DOHH2 (cell line): ENCODE results near the gene DDI2.

Source experiments
- H3F3A ChIP-seq: fragments of 200-600 bp; sonication (generic), shearing (Covaris generic); 2 replicates; pipeline ENCODE4 v1.6.0; 2016; ENCODE audit warnings: antibody characterized with exemption, mild to moderate bottlenecking; ENCODE audit not compliant: control insufficient read depth, insufficient read depth
- H3K27ac ChIP-seq: fragments of 200-600 bp; sonication (generic); 2 replicates; pipeline ENCODE4 v1.5.1; 2014; ENCODE audit warnings: low read depth, mild to moderate bottlenecking, low read length, moderate library complexity
- H3K27me3 ChIP-seq: fragments of 200-600 bp; sonication (generic); 2 replicates; pipeline ENCODE4 v1.6.1; 2014; ENCODE audit warnings: mild to moderate bottlenecking, low read length, mixed read lengths; ENCODE audit not compliant: control insufficient read depth
- H3K36me3 ChIP-seq: fragments of 200-600 bp; sonication (generic); 2 replicates; pipeline ENCODE4 v1.6.1; 2014; ENCODE audit warnings: mild to moderate bottlenecking, low read length, moderate library complexity, mixed read lengths; ENCODE audit not compliant: control insufficient read depth
- H3K4me1 ChIP-seq: fragments of 200-600 bp; sonication (generic); 2 replicates; pipeline ENCODE4 v1.6.1; 2014; ENCODE audit warnings: mild to moderate bottlenecking, low read length, mixed read lengths; ENCODE audit not compliant: control insufficient read depth
- H3K4me2 ChIP-seq: fragments of 200-600 bp; sonication (generic); 2 replicates; pipeline ENCODE4 v1.6.0; 2014; ENCODE audit warnings: mild to moderate bottlenecking, low read length, moderate library complexity
- H3K4me3 ChIP-seq: fragments of 200-600 bp; sonication (generic); 2 replicates; pipeline ENCODE4 v1.5.1; 2014; ENCODE audit warnings: mild to moderate bottlenecking, low read length, mixed read lengths
- H3K79me2 ChIP-seq: fragments of 200-600 bp; sonication (generic); 2 replicates; pipeline ENCODE4 v1.6.1; 2014; ENCODE audit warnings: mild to moderate bottlenecking, low read length, mixed read lengths; ENCODE audit not compliant: control insufficient read depth
- H3K9me2 ChIP-seq: fragments of 200-600 bp; sonication (generic); replicated peaks from 2 replicates; pipeline ENCODE4 v1.6.1; 2014; ENCODE audit warnings: mild to moderate bottlenecking, low read length, mixed read lengths; ENCODE audit not compliant: control insufficient read depth
- H3K9me3 ChIP-seq: fragments of 200-600 bp; sonication (generic); 2 replicates; pipeline ENCODE4 v1.6.1; 2014; ENCODE audit warnings: antibody characterized with exemption, low read length, mixed read lengths; ENCODE audit not compliant: control insufficient read depth, insufficient read depth
- H4K20me1 ChIP-seq: fragments of 200-600 bp; sonication (generic); 2 replicates; pipeline ENCODE4 v1.6.0; 2014; ENCODE audit warnings: low read depth, mild to moderate bottlenecking, antibody characterized with exemption, low read length, moderate library complexity; ENCODE audit not compliant: control insufficient read depth, insufficient read depth
- EZH2phosphoT487 ChIP-seq: fragments of 200-600 bp; sonication (generic); IDR thresholded peaks from 2 replicates; pipeline ENCODE4 v1.6.1; 2017; ENCODE audit warnings: borderline replicate concordance, mild to moderate bottlenecking, antibody characterized with exemption, low read length, moderate library complexity, mixed read lengths
- TF ChIP-seq, protein P1 (sequence below): fragments of 200-600 bp; sonication (generic); IDR thresholded peaks from one replicate; pipeline ENCODE4 v1.5.1; 2014; ENCODE audit warnings: antibody characterized with exemption, mild to moderate bottlenecking, low read depth, low read length; ENCODE audit not compliant: poor library complexity, severe bottlenecking

The DDI2 gene

DNA sequence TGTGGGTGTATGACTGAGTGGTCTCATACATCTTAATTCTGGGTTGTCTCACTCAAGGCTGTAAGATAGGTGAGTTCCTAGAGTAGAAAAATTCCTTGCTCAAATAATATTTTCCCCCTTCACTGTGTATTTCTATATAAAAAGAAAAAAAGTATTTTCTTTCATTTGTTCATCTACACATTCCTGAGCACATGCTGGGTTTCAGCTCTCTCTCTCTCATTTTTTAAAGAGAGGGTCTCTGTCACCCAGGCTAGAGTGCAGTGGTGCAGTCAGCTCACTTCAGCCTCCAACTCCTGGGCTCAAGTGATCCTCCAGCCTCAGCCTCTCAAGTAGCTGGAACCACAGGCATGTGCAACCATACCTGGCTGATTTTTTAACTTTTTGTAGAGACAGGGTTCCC, 22.0 kb downstream of the DDI2 start:
- peaks cover 7% of the 10 kb centered on the region; the same call in 1 of the 2 replicates for H3K79me2 ChIP-seq
- no peak overlapping the region for H3K27ac ChIP-seq
- H3K9me2 ChIP-seq, result no peaks in the 10 kb centered on the region
- peaks cover 91% of the 10 kb centered on the region for H3K36me3 ChIP-seq
- no peaks in the 10 kb centered on the region for H3K27me3 ChIP-seq
- no peaks in the 10 kb centered on the region for H3K9me3 ChIP-seq
- 0 out of 2 replicates have a peak, but pooled peaks cover 3% of the 10 kb centered on the region for H3F3A ChIP-seq
- H3K4me2 ChIP-seq, result no peak overlapping the region
- no peak for TF ChIP-seq EZH2phosphoT487
- TF ChIP-seq, protein P1, sequence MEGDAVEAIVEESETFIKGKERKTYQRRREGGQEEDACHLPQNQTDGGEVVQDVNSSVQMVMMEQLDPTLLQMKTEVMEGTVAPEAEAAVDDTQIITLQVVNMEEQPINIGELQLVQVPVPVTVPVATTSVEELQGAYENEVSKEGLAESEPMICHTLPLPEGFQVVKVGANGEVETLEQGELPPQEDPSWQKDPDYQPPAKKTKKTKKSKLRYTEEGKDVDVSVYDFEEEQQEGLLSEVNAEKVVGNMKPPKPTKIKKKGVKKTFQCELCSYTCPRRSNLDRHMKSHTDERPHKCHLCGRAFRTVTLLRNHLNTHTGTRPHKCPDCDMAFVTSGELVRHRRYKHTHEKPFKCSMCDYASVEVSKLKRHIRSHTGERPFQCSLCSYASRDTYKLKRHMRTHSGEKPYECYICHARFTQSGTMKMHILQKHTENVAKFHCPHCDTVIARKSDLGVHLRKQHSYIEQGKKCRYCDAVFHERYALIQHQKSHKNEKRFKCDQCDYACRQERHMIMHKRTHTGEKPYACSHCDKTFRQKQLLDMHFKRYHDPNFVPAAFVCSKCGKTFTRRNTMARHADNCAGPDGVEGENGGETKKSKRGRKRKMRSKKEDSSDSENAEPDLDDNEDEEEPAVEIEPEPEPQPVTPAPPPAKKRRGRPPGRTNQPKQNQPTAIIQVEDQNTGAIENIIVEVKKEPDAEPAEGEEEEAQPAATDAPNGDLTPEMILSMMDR, result no peak
- no peaks in the 10 kb centered on the region for H3K4me1 ChIP-seq
- no peak overlapping the region for H3K4me3 ChIP-seq
- H4K20me1 ChIP-seq, result no peaks in the 10 kb centered on the region

DNA sequence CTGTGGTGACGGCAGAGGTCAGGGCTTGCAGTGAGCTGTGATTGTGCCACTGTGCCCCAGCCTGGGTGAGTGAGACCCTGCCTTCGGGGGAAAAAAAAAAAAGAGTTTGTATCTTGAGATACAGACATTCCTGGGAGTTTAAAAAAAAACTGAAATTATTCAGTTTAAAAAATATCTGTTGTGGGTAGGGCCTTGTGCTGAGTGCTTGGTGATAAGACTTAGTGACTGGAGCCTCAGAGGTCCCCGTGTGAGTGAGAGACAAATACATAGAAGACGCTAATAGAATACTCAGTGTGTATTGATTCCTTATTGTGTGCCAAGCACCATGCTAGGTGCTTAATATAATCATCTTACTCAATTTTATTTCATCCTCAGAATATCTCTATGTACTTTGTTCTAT, 22.7 kb downstream of the DDI2 start:
- no peaks in the 10 kb centered on the region for H3K9me2 ChIP-seq
- peaks cover 87% of the 10 kb centered on the region for H3K36me3 ChIP-seq
- no peak overlapping the region for H3K4me2 ChIP-seq
- no peak for TF ChIP-seq EZH2phosphoT487
- H3F3A ChIP-seq, result 0 out of 2 replicates have a peak, but pooled peaks cover 3% of the 10 kb centered on the region
- no peak overlapping the region for H3K27ac ChIP-seq
- H3K4me3 ChIP-seq, result no peak overlapping the region
- H4K20me1 ChIP-seq, result no peaks in the 10 kb centered on the region
- H3K27me3 ChIP-seq, result no peaks in the 10 kb centered on the region
- H3K4me1 ChIP-seq, result no peaks in the 10 kb centered on the region
- H3K79me2 ChIP-seq, result peaks cover 8% of the 10 kb centered on the region
- no peaks in the 10 kb centered on the region for H3K9me3 ChIP-seq

DNA sequence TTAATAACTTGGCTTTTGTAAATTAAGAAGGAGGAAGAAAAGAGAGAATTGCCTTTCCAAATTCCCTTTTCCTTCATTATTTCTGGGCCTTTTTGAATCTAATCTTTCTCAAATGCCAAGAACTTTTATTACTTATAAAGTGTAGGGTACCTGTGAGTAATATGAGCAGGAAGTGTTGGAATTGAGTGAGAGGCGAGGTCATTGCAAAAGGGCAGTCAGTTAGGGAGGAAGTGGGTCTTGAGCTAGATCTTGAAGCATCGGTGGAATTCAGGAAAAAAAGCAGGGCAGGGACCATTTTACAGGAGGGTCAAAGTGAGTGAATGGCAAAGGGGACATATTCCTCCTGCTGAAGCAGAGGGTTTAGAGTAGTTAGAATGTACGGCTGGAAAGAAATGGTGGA, 23.4 kb downstream of the DDI2 start:
- Histone ChIP-seq H3K4me3 (no peak overlapping the region), H3K9me3 (no peaks in the 10 kb centered on the region), H3K9me2 (no peaks in the 10 kb centered on the region), H3F3A (0 out of 2 replicates have a peak, but pooled peaks cover 3% of the 10 kb centered on the region), H3K27ac (no peak overlapping the region), H4K20me1 (no peaks in the 10 kb centered on the region), H3K27me3 (no peaks in the 10 kb centered on the region), H3K36me3 (peaks cover 87% of the 10 kb centered on the region), H3K79me2 (peaks cover 14% of the 10 kb centered on the region), H3K4me2 (no peak overlapping the region), H3K4me1 (no peaks in the 10 kb centered on the region)
- TF ChIP-seq, protein P1, result no peak
- TF ChIP-seq EZH2phosphoT487, result no peak

DNA sequence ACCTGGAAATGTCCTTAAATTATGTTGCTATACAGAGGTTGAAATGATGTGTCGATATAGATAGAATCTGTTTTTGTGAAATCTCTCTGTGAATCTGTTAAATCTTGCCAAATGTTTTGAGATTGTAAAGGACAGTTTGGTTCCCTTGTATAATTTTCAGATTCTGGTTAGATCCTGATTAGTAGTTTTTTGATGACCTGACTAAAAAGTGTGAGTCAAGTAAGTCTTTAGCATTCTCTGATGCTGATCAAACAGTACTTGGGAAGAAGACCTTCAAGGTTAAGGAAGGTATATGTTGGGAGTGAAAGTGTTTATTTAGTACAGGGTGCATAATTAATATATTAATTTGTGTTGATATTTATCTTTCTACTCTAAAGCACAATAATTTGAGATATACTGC, 32.7 kb downstream of the DDI2 start:
- peaks cover 6% of the 10 kb centered on the region for H3K79me2 ChIP-seq
- TF ChIP-seq EZH2phosphoT487, result no peak
- TF ChIP-seq, protein P1, result no peak
- no peaks in the 10 kb centered on the region for H3F3A ChIP-seq
- H3K4me3 ChIP-seq, result no peak overlapping the region
- no peaks in the 10 kb centered on the region for H3K4me1 ChIP-seq
- H3K9me3 ChIP-seq, result no peaks in the 10 kb centered on the region
- H3K27ac ChIP-seq, result no peak overlapping the region
- no peaks in the 10 kb centered on the region for H3K9me2 ChIP-seq
- H3K27me3 ChIP-seq, result no peaks in the 10 kb centered on the region
- H3K36me3 ChIP-seq, result peaks cover 80% of the 10 kb centered on the region
- no peaks in the 10 kb centered on the region for H4K20me1 ChIP-seq
- H3K4me2 ChIP-seq, result no peak overlapping the region
